ENCODE data around the gene ABCD4.

Gene ABCD4

DNA sequence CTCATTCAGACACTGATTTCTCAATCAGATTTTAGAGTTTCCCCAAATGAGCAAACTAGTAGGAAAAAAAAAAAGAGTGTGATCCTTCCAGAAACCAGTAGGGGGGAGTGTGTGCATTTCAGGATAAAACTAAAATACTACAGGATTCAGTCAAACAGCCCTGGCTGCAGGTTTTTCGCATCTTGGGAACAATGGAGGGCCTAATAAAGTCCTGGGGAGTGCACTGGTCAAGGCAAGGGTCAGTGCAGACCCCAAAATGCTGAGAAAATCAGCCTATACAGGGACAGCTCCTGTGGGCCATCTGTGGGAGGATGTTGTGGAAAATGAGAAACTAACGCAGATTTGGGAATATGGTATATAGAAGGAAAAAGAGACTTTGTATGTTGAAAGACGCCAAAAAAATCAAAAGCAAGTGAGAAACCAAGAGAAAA lies 22.2 kb upstream of the ABCD4 start:
- TF ChIP-seq, protein P1, sequence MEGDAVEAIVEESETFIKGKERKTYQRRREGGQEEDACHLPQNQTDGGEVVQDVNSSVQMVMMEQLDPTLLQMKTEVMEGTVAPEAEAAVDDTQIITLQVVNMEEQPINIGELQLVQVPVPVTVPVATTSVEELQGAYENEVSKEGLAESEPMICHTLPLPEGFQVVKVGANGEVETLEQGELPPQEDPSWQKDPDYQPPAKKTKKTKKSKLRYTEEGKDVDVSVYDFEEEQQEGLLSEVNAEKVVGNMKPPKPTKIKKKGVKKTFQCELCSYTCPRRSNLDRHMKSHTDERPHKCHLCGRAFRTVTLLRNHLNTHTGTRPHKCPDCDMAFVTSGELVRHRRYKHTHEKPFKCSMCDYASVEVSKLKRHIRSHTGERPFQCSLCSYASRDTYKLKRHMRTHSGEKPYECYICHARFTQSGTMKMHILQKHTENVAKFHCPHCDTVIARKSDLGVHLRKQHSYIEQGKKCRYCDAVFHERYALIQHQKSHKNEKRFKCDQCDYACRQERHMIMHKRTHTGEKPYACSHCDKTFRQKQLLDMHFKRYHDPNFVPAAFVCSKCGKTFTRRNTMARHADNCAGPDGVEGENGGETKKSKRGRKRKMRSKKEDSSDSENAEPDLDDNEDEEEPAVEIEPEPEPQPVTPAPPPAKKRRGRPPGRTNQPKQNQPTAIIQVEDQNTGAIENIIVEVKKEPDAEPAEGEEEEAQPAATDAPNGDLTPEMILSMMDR (IDR thresholded peaks at IDR 0.05; ENCODE audit: extremely low read depth, insufficient read depth, missing control alignments), result peak; percentile 41
- peak; percentile 61 for DNase-seq (ENCODE audit: low spot score)
- in situ Hi-C loops (cut with MboI; ENCODE audit: low pct_unique_long_range_greater_than_20kb, low sequenced_read_pairs, unreplicated experiment), result no loop called here

DNA sequence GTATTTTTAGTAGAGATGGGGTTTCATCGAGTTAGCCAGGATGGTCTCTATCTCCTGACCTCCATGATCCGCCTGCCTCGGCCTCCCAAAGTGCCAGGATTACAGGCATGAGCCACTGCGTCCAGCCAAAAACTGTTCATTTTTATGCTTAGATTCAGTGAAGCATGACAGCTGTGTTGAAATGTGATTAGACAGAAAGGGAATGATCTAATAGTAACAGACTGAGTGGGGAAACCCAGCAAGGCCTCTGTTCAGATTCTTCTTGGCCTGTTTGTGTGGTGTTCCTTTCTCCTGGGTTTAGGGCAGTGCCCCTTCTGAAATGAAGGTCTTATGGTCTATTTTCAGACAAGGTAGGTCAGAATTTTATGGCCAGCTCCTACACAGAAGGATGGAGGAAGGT lies 11.8 kb upstream of the ABCD4 start:
- in situ Hi-C loops (cut with MboI; ENCODE audit: low pct_unique_long_range_greater_than_20kb, low sequenced_read_pairs, unreplicated experiment), result no loop called here
- TF ChIP-seq, protein P1 (IDR thresholded peaks at IDR 0.05; ENCODE audit: extremely low read depth, insufficient read depth, missing control alignments), result no peak
- no peak for DNase-seq (ENCODE audit: low spot score)

DNA sequence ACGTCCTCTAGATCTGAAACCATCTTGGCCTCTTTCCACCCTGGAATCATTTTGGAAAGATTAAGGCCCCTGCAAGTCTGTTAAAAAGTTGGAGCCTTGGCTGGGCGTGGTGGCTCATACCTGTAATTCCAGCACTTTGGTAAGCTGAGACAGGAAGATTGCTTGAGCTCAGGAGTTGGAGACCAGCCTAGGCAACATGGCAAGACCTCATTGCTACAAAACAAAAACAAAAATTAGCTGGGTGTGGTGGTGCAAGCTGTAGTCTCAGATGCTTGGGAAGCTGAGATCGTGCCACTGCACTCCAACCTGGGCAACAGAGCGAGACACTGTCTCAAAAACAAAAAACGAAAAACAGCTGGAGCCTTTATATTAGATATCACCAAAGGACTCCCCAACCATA lies 10.9 kb upstream of the ABCD4 start:
- TF ChIP-seq, protein P1 (IDR thresholded peaks at IDR 0.05; ENCODE audit: extremely low read depth, insufficient read depth, missing control alignments), result no peak
- in situ Hi-C loops (cut with MboI; ENCODE audit: low pct_unique_long_range_greater_than_20kb, low sequenced_read_pairs, unreplicated experiment), result no loop called here
- DNase-seq (ENCODE audit: low spot score), result no peak

- in situ Hi-C loops (cut with MboI; ENCODE audit: low pct_unique_long_range_greater_than_20kb, low sequenced_read_pairs, unreplicated experiment), result no loop called here
- no peak for DNase-seq (ENCODE audit: low spot score)
- TF ChIP-seq, protein P1 (IDR thresholded peaks at IDR 0.05; ENCODE audit: extremely low read depth, insufficient read depth, missing control alignments), result no peak
Measured at GRCh38 chr14:74312161-74312560, 9.4 kb upstream of the ABCD4 start.

DNA sequence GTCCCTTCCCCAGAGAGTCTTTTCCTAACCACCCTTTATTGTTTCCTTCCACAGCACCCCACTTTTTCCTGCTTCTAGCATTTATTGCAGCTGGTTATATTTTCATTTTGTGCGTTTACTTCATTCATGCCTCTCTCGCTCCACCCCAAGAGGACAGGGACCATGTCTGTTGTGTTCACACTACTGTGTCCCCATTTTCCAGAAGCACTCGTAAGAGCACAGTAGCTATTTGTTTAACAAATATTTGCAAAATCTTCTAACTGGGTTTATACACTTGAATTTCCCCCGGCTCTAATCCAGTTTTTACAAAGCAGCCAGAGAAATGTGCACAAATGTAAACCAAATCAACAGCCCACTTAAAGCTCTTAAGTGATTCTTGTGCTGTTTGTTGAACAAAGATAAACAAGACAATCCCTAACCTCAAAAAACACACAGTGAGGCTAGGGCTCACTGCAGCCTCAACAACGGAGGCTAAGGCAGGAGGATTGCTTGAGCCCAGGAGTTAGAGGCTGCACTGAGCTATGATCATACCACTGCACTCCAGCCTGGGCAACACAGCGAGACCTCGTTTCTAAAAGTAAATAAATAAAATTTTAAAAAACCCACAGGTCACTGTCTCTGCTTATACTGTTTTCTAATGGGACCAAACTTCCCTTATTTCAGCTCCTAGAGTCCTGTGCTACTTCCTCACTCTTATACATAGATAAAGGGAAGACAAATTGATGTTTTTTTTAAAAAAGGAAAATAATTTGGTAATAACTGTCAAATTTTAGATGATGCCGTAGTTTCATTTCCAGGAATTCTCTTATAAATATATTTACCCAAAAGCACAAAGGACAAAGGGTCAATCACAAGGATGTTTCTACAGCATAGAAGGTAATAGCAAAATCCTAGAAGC lies 6.6 kb upstream of the ABCD4 start:
- in situ Hi-C loops (cut with MboI; ENCODE audit: low pct_unique_long_range_greater_than_20kb, low sequenced_read_pairs, unreplicated experiment), result no loop called here
- TF ChIP-seq, protein P1 (IDR thresholded peaks at IDR 0.05; ENCODE audit: extremely low read depth, insufficient read depth, missing control alignments), result no peak
- no peak for DNase-seq (ENCODE audit: low spot score)

DNA sequence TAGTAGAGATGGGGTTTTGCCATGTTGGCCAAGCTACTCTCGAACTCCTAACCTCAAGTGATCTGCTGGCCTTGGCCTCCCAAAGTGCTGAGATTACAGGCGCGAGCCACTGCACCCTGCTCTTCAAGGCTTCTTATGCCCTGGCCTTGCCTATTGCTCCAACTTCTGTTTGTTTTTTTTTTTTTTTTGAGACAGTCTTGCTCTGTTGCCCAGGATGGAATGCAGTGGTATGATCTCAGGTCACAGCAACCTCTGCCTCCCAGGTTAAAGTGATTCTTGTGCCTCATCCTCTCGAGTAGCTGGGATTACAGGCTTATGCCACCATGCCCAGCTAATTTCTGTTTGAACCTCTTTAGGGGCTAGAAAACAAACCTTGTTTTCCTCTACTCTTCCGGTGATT lies 6.0 kb upstream of the ABCD4 start:
- DNase-seq (ENCODE audit: low spot score), result no peak
- in situ Hi-C loops (cut with MboI; ENCODE audit: low pct_unique_long_range_greater_than_20kb, low sequenced_read_pairs, unreplicated experiment), result no loop called here
- TF ChIP-seq, protein P1 (IDR thresholded peaks at IDR 0.05; ENCODE audit: extremely low read depth, insufficient read depth, missing control alignments), result no peak
